BJ (cell line): ENCODE data around the gene PTBP3. TPM values are rescaled to one million over a fixed set of nuclear protein-coding genes. Genes with fewer than 3 reads are reported as not detected.

Experiments used
- CTCF ChIA-PET: fragments of 350-600 bp; formaldehyde crosslinking; extraction: SDS; loops from one replicate; lab custom pipeline; 2021; ENCODE audit warnings: antibody characterized with exemption, inconsistent platforms; lab: Yijun Ruan, JAX
- POLR2A ChIA-PET: fragments of 300-600 bp; sonication (Branson Sonifier 250); formaldehyde crosslinking; extraction: SDS; loops from one replicate; lab custom pipeline; 2021; ENCODE audit warnings: antibody characterized with exemption; lab: Charles Lee
- DNase-seq: peaks from one replicate; pipeline ENCODE4 v3.0.0-alpha.2; 2011; ENCODE audit warnings: low read depth
- H3K27me3 ChIP-seq: 2 replicates; pipeline ENCODE4 v1.6.0; 2011; ENCODE audit warnings: low read length; ENCODE audit not compliant: control insufficient read depth, insufficient read depth
- H3K36me3 ChIP-seq: 2 replicates; pipeline ENCODE4 v1.5.1; 2011; ENCODE audit warnings: low read length; ENCODE audit not compliant: control insufficient read depth, insufficient read depth
- H3K4me3 ChIP-seq: 2 replicates; pipeline ENCODE4 v1.5.1; 2011; ENCODE audit warnings: low read depth, mild to moderate bottlenecking, control low read depth, low read length
- CTCF ChIP-seq: IDR thresholded peaks from 2 replicates; pipeline ENCODE4 v1.5.1; 2011; ENCODE audit warnings: low read depth, mild to moderate bottlenecking, control low read depth, inconsistent platforms, low read length, moderate library complexity; ENCODE audit not compliant: insufficient read depth
- polyA plus RNA-seq: library from polyadenylated mRNA; depleted of rRNA; stranded (reverse); fragments of >200 nt; gene quantifications from 2 replicates; pipeline ENCODE4 v1.2.3, GENCODE V29; 2011

Gene PTBP3
- polyA plus RNA-seq, 1 experiment: 44.4 TPM

DNA sequence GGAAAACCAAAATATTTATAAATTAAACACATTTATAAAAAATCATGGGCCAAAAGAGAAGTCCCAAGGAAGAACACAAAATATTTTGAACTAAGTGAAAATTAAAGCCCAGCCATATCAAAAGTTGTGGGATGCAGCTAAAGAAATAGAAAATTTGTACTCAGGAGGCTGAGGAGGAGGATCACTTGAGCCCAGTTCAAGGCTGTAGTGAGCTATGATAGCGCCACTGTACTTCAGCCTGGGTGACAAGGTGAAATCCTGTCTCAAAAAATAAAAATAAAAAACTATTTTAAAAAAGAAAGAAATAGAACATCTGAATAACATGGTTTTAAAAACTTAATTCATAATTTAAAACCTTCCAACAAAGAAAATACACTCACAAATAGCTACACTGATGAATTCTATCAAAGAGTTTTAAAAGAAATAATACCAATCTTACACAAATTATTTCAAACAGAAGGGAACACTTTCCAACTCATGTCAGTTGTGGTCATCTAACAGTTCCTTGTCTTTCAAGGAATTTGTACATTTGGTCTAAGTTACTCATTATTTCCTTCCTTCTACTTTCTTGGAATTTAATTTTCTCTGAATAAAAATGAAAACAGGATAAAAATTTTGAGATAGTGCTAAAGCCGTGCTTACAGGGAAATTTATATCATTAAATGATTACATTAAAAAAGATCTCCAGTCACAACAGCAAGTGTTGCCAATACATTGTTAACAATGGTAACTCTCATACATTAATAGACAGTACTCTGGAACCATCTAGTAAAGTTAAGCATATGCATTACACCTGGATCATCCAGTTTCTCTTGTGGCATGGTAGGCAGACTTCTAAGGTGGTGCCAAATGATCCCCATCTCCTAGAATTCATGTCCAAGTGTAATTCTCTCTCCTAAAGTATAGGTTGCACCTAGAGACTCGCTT is 17.8 kb downstream of the PTBP3 start:
- Histone ChIP-seq H3K4me3 (no peak overlapping the region), H3K36me3 (no peaks in the 10 kb centered on the region), H3K27me3 (no peaks in the 10 kb centered on the region)
- ChIA-PET POLR2A (no interaction called here), CTCF (no interaction called here)
- TF ChIP-seq CTCF: no peak
- DNase-seq: no peak

GRCh38 chr9:112312139-112312538 is 21.3 kb downstream of the PTBP3 start:
- Histone ChIP-seq H3K27me3 (no peaks in the 10 kb centered on the region), H3K4me3 (no peak overlapping the region), H3K36me3 (no peaks in the 10 kb centered on the region)
- CTCF ChIA-PET: no interaction called here
- TF ChIP-seq CTCF: no peak
- DNase-seq: no peak
- POLR2A ChIA-PET: no interaction called here

- Histone ChIP-seq H3K4me3 (no peak overlapping the region), H3K27me3 (no peaks in the 10 kb centered on the region), H3K36me3 (no peaks in the 10 kb centered on the region)
- ChIA-PET CTCF (no interaction called here), POLR2A (no interaction called here)
- TF ChIP-seq CTCF: no peak
- DNase-seq: no peak
Observed at GRCh38 chr9:112311497-112311896, 21.9 kb downstream of the PTBP3 start.

- POLR2A ChIA-PET: no interaction called here
- no peak for TF ChIP-seq CTCF
Observed at GRCh38 chr9:112310826-112311225, 22.6 kb downstream of the PTBP3 start.

DNA sequence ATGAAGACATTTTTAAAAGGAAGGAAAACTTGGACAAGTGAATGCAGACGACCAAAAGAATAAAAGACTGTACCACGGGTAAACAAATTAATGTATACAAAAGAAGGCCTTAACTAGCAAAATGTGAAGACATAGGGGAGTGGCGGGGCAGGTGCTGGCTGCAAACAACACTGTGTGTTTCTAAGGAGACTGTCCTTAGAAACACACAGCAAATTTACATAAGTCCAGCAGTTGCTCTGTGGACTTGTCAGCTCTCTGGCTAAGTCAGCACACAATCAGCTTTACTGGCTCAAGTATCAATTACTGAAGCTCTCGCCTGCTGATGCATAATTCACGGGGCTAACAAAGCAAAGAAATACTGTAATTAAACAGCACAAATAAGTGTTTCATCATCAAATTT is 24.8 kb downstream of the PTBP3 start:
- TF ChIP-seq CTCF: no peak
- POLR2A ChIA-PET: no interaction called here
- H3K36me3 ChIP-seq: no peaks in the 10 kb centered on the region
- DNase-seq: no peak
- H3K4me3 ChIP-seq: no peak overlapping the region
- CTCF ChIA-PET: no interaction called here
- no peaks in the 10 kb centered on the region for H3K27me3 ChIP-seq

More at GRCh38 chr9:112310826-112311225, 22.6 kb downstream of the PTBP3 start:
- no peaks in the 10 kb centered on the region for H3K27me3 ChIP-seq
- H3K36me3 ChIP-seq: no peaks in the 10 kb centered on the region
- no peak for DNase-seq
- no peak overlapping the region for H3K4me3 ChIP-seq
- CTCF ChIA-PET: no interaction called here
